ENCODE data around the gene CXCL14. TPM values are rescaled to one million over a fixed set of nuclear protein-coding genes. Genes with fewer than 3 reads are reported as not detected.

Gene CXCL14
- not detected for total RNA-seq

GRCh38 chr5:135578685-135579341 is at the start of gene CXCL14:
Gene CXCL14, minus strand, starts transcription at chr5:135578991. Its CDS starts 213 bp downstream, at chr5:135578778.
- no peak for ATAC-seq (ENCODE audit: low read depth)
- DNase-seq = no peak
- H3K36me3 Mint-ChIP-seq = no peaks in the 10 kb centered on the region
- no peak within 1 kb of the TSS for H3K27ac Mint-ChIP-seq
- peaks cover 52% of the 10 kb centered on the region for H3K27me3 Mint-ChIP-seq
- POLR2A ChIA-PET = no interaction called here
- no peak within 1 kb of the TSS for H3K4me3 Mint-ChIP-seq
- H3K9me3 Mint-ChIP-seq = no peaks in the 10 kb centered on the region
- H3K4me1 Mint-ChIP-seq = no peaks in the 10 kb centered on the region

GRCh38 chr5:135626636-135627035 is 47.8 kb upstream of the CXCL14 start:
- H3K4me1 Mint-ChIP-seq = no peaks in the 10 kb centered on the region
- DNase-seq (no peak), ATAC-seq (ENCODE audit: low read depth) (no peak)
- no peaks in the 10 kb centered on the region for H3K9me3 Mint-ChIP-seq
- H3K36me3 Mint-ChIP-seq = no peaks in the 10 kb centered on the region
- POLR2A ChIA-PET = no interaction called here
- no peak overlapping the region for H3K4me3 Mint-ChIP-seq
- no peak overlapping the region for H3K27ac Mint-ChIP-seq
- no peaks in the 10 kb centered on the region for H3K27me3 Mint-ChIP-seq

- Mint-ChIP-seq H3K4me1 (no peaks in the 10 kb centered on the region), H3K9me3 (no peaks in the 10 kb centered on the region), H3K27me3 (no peaks in the 10 kb centered on the region), H3K27ac (no peak overlapping the region), H3K36me3 (no peaks in the 10 kb centered on the region), H3K4me3 (no peak overlapping the region)
- ATAC-seq (ENCODE audit: low read depth) = no peak
- POLR2A ChIA-PET = no interaction called here
- no peak for DNase-seq
Measured at GRCh38 chr5:135625961-135626360, 47.2 kb upstream of the CXCL14 start.

GRCh38 chr5:135625486-135625885 is 46.7 kb upstream of the CXCL14 start:
- POLR2A ChIA-PET = no interaction called here
- no peaks in the 10 kb centered on the region for H3K4me1 Mint-ChIP-seq

GRCh38 chr5:135625061-135625460 is 46.3 kb upstream of the CXCL14 start:
- Mint-ChIP-seq H3K27me3 (no peaks in the 10 kb centered on the region), H3K36me3 (no peaks in the 10 kb centered on the region)

More at GRCh38 chr5:135625486-135625885, 46.7 kb upstream of the CXCL14 start:
- ATAC-seq (ENCODE audit: low read depth) (no peak), DNase-seq (no peak)
- Mint-ChIP-seq H3K4me3 (no peak overlapping the region), H3K27ac (no peak overlapping the region), H3K27me3 (no peaks in the 10 kb centered on the region), H3K36me3 (no peaks in the 10 kb centered on the region), H3K9me3 (no peaks in the 10 kb centered on the region)

GRCh38 chr5:135623186-135623715 is 44.5 kb upstream of the CXCL14 start:
- H3K27ac Mint-ChIP-seq = no peak overlapping the region
- H3K36me3 Mint-ChIP-seq = no peaks in the 10 kb centered on the region
- DNase-seq = no peak
- ATAC-seq (ENCODE audit: low read depth) = no peak
- H3K27me3 Mint-ChIP-seq = peaks cover 5% of the 10 kb centered on the region
- POLR2A ChIA-PET = no interaction called here
- H3K4me3 Mint-ChIP-seq = no peak overlapping the region
- peaks cover 4% of the 10 kb centered on the region for H3K9me3 Mint-ChIP-seq
- no peaks in the 10 kb centered on the region for H3K4me1 Mint-ChIP-seq

More at GRCh38 chr5:135625061-135625460, 46.3 kb upstream of the CXCL14 start:
- Mint-ChIP-seq H3K9me3 (no peaks in the 10 kb centered on the region), H3K4me3 (no peak overlapping the region), H3K27ac (no peak overlapping the region), H3K4me1 (no peaks in the 10 kb centered on the region)
- POLR2A ChIA-PET = no interaction called here
- ATAC-seq (ENCODE audit: low read depth) (no peak), DNase-seq (no peak)

GRCh38 chr5:135615581-135616260 is 36.9 kb upstream of the CXCL14 start:
- H3K27ac Mint-ChIP-seq = no peak overlapping the region
- H3K4me1 Mint-ChIP-seq = no peaks in the 10 kb centered on the region
- H3K27me3 Mint-ChIP-seq = peaks cover 22% of the 10 kb centered on the region
- POLR2A ChIA-PET = no interaction called here
- no peak for ATAC-seq (ENCODE audit: low read depth)
- H3K36me3 Mint-ChIP-seq = no peaks in the 10 kb centered on the region
- DNase-seq = no peak
- H3K4me3 Mint-ChIP-seq = no peak overlapping the region
- H3K9me3 Mint-ChIP-seq = peaks cover 4% of the 10 kb centered on the region

- POLR2A ChIA-PET = no interaction called here
- no peaks in the 10 kb centered on the region for H3K36me3 Mint-ChIP-seq
- peaks cover 4% of the 10 kb centered on the region for H3K9me3 Mint-ChIP-seq
- DNase-seq = no peak
- H3K27ac Mint-ChIP-seq = no peak overlapping the region
- H3K27me3 Mint-ChIP-seq = peaks cover 24% of the 10 kb centered on the region
- ATAC-seq (ENCODE audit: low read depth) = no peak
- no peaks in the 10 kb centered on the region for H3K4me1 Mint-ChIP-seq
- H3K4me3 Mint-ChIP-seq = no peak overlapping the region
Measured at GRCh38 chr5:135615171-135615570, 36.4 kb upstream of the CXCL14 start.

- Mint-ChIP-seq H3K4me1 (no peaks in the 10 kb centered on the region), H3K27me3 (peaks cover 22% of the 10 kb centered on the region)
Measured at GRCh38 chr5:135609981-135610380, 31.2 kb upstream of the CXCL14 start.

GRCh38 chr5:135608761-135609443 is 30.1 kb upstream of the CXCL14 start:
- POLR2A ChIA-PET = no interaction called here
- H3K27ac Mint-ChIP-seq = no peak overlapping the region
- peaks cover 17% of the 10 kb centered on the region for H3K27me3 Mint-ChIP-seq

More at GRCh38 chr5:135609981-135610380, 31.2 kb upstream of the CXCL14 start:
- no peak overlapping the region for H3K27ac Mint-ChIP-seq
- H3K9me3 Mint-ChIP-seq = no peaks in the 10 kb centered on the region
- no peak for ATAC-seq (ENCODE audit: low read depth)
- POLR2A ChIA-PET = no interaction called here
- no peak for DNase-seq
- H3K36me3 Mint-ChIP-seq = no peaks in the 10 kb centered on the region
- no peak overlapping the region for H3K4me3 Mint-ChIP-seq

GRCh38 chr5:135608361-135608760 is 29.6 kb upstream of the CXCL14 start:
- H3K27me3 Mint-ChIP-seq = peaks cover 12% of the 10 kb centered on the region
- H3K27ac Mint-ChIP-seq = no peak overlapping the region
- DNase-seq (no peak), ATAC-seq (ENCODE audit: low read depth) (no peak)
- POLR2A ChIA-PET = no interaction called here
- no peaks in the 10 kb centered on the region for H3K4me1 Mint-ChIP-seq
- no peaks in the 10 kb centered on the region for H3K9me3 Mint-ChIP-seq
- H3K36me3 Mint-ChIP-seq = no peaks in the 10 kb centered on the region
- H3K4me3 Mint-ChIP-seq = no peak overlapping the region

More at GRCh38 chr5:135608761-135609443, 30.1 kb upstream of the CXCL14 start:
- Mint-ChIP-seq H3K36me3 (no peaks in the 10 kb centered on the region), H3K4me3 (no peak overlapping the region), H3K4me1 (no peaks in the 10 kb centered on the region), H3K9me3 (no peaks in the 10 kb centered on the region)
- DNase-seq (no peak), ATAC-seq (ENCODE audit: low read depth) (no peak)

- no peak for DNase-seq
- H3K4me3 Mint-ChIP-seq = no peak overlapping the region
- no peaks in the 10 kb centered on the region for H3K36me3 Mint-ChIP-seq
- H3K27me3 Mint-ChIP-seq = peaks cover 7% of the 10 kb centered on the region
- H3K9me3 Mint-ChIP-seq = no peaks in the 10 kb centered on the region
- H3K27ac Mint-ChIP-seq = no peak overlapping the region
- ATAC-seq (ENCODE audit: low read depth) = no peak
- no peaks in the 10 kb centered on the region for H3K4me1 Mint-ChIP-seq
- POLR2A ChIA-PET = no interaction called here
Measured at GRCh38 chr5:135606431-135606830, 27.6 kb upstream of the CXCL14 start.

- no peak for DNase-seq
- no peaks in the 10 kb centered on the region for H3K36me3 Mint-ChIP-seq
- ATAC-seq (ENCODE audit: low read depth) = no peak
- peaks cover 3% of the 10 kb centered on the region for H3K27me3 Mint-ChIP-seq
- POLR2A ChIA-PET = no interaction called here
- H3K4me3 Mint-ChIP-seq = no peak overlapping the region
- H3K9me3 Mint-ChIP-seq = no peaks in the 10 kb centered on the region
- no peak overlapping the region for H3K27ac Mint-ChIP-seq
- no peaks in the 10 kb centered on the region for H3K4me1 Mint-ChIP-seq
Measured at GRCh38 chr5:135605221-135605620, 26.4 kb upstream of the CXCL14 start.

- Mint-ChIP-seq H3K4me1 (no peaks in the 10 kb centered on the region), H3K9me3 (no peaks in the 10 kb centered on the region), H3K27ac (no peak overlapping the region), H3K36me3 (no peaks in the 10 kb centered on the region), H3K4me3 (no peak overlapping the region), H3K27me3 (peaks cover 5% of the 10 kb centered on the region)
- ATAC-seq (ENCODE audit: low read depth) (no peak), DNase-seq (no peak)
- POLR2A ChIA-PET = no interaction called here
Measured at GRCh38 chr5:135604056-135604455, 25.3 kb upstream of the CXCL14 start.

All from activated naive CD8-positive, alpha-beta T cell treated with anti-CD3 and anti-CD28 coated beads, Interleukin-2, amount 10 ng/mL, durations not matched to agents 7 days and 5 days (primary cell).